ENCODE results near the gene ERCC2. TPM values are rescaled to one million over a fixed set of nuclear protein-coding genes. Genes with fewer than 3 reads are reported as not detected.

The ERCC2 gene
- total RNA-seq, 2 experiments from 2014 or later: 20.0 to 28.2 TPM

- no peak for DNase-seq
- Mint-ChIP-seq H3K4me1 (peaks cover 4% of the 10 kb centered on the region), H3K9me3 (no peaks in the 10 kb centered on the region), H3K27ac (no peak overlapping the region), H3K27me3 (no peaks in the 10 kb centered on the region), H3K36me3 (peaks cover 12% of the 10 kb centered on the region), H3K4me3 (no peak overlapping the region)
- ATAC-seq (ENCODE audit: low read depth): no peak
- POLR2A ChIA-PET: no interaction called here
Measured at GRCh38 chr19:45356760-45357444, 13.5 kb downstream of the ERCC2 start.

GRCh38 chr19:45355910-45356309 lies 14.5 kb downstream of the ERCC2 start:
- no peak overlapping the region for H3K4me3 Mint-ChIP-seq
- H3K27me3 Mint-ChIP-seq: no peaks in the 10 kb centered on the region
- peaks cover 7% of the 10 kb centered on the region for H3K36me3 Mint-ChIP-seq
- no peak for DNase-seq
- H3K4me1 Mint-ChIP-seq: peaks cover 4% of the 10 kb centered on the region
- no peak for ATAC-seq (ENCODE audit: low read depth)
- no peaks in the 10 kb centered on the region for H3K9me3 Mint-ChIP-seq
- H3K27ac Mint-ChIP-seq: no peak overlapping the region
- POLR2A ChIA-PET: no interaction called here

GRCh38 chr19:45355402-45355801 lies 15.0 kb downstream of the ERCC2 start:
- ATAC-seq (ENCODE audit: low read depth): no peak
- H3K36me3 Mint-ChIP-seq: peaks cover 7% of the 10 kb centered on the region

GRCh38 chr19:45354241-45354842 lies 16.0 kb downstream of the ERCC2 start:
- Mint-ChIP-seq H3K9me3 (no peaks in the 10 kb centered on the region), H3K27me3 (no peaks in the 10 kb centered on the region), H3K27ac (no peak overlapping the region), H3K4me1 (peaks cover 1% of the 10 kb centered on the region), H3K4me3 (no peak overlapping the region), H3K36me3 (peaks cover 7% of the 10 kb centered on the region)
- POLR2A ChIA-PET: no interaction called here
- DNase-seq (no peak), ATAC-seq (ENCODE audit: low read depth) (no peak)

More at GRCh38 chr19:45355402-45355801, 15.0 kb downstream of the ERCC2 start:
- Mint-ChIP-seq H3K4me3 (no peak overlapping the region), H3K27me3 (no peaks in the 10 kb centered on the region), H3K9me3 (no peaks in the 10 kb centered on the region), H3K27ac (no peak overlapping the region), H3K4me1 (peaks cover 4% of the 10 kb centered on the region)
- no peak for DNase-seq
- POLR2A ChIA-PET: no interaction called here

GRCh38 chr19:45352914-45353796 lies 17.2 kb downstream of the ERCC2 start:
- no peak for ATAC-seq (ENCODE audit: low read depth)
- no peaks in the 10 kb centered on the region for H3K27me3 Mint-ChIP-seq
- POLR2A ChIA-PET: no interaction called here
- peaks cover 1% of the 10 kb centered on the region for H3K4me1 Mint-ChIP-seq
- H3K9me3 Mint-ChIP-seq: no peaks in the 10 kb centered on the region
- no peak overlapping the region for H3K4me3 Mint-ChIP-seq
- DNase-seq: no peak
- H3K36me3 Mint-ChIP-seq: peaks cover 9% of the 10 kb centered on the region
- no peak overlapping the region for H3K27ac Mint-ChIP-seq

GRCh38 chr19:45352471-45352870 lies 17.9 kb downstream of the ERCC2 start:
- no peak overlapping the region for H3K4me3 Mint-ChIP-seq
- H3K4me1 Mint-ChIP-seq: peaks cover 1% of the 10 kb centered on the region
- no peaks in the 10 kb centered on the region for H3K27me3 Mint-ChIP-seq
- H3K27ac Mint-ChIP-seq: no peak overlapping the region
- POLR2A ChIA-PET: no interaction called here
- no peak for DNase-seq
- H3K36me3 Mint-ChIP-seq: peaks cover 9% of the 10 kb centered on the region
- no peaks in the 10 kb centered on the region for H3K9me3 Mint-ChIP-seq
- ATAC-seq (ENCODE audit: low read depth): no peak

GRCh38 chr19:45352062-45352461 lies 18.3 kb downstream of the ERCC2 start:
- H3K4me3 Mint-ChIP-seq: no peak overlapping the region
- H3K27ac Mint-ChIP-seq: no peak overlapping the region
- ATAC-seq (ENCODE audit: low read depth) (no peak), DNase-seq (no peak)
- POLR2A ChIA-PET: no interaction called here
- H3K9me3 Mint-ChIP-seq: no peaks in the 10 kb centered on the region
- H3K27me3 Mint-ChIP-seq: no peaks in the 10 kb centered on the region
- H3K36me3 Mint-ChIP-seq: peaks cover 9% of the 10 kb centered on the region
- H3K4me1 Mint-ChIP-seq: peaks cover 1% of the 10 kb centered on the region

GRCh38 chr19:45351401-45351952 lies 18.9 kb downstream of the ERCC2 start:
- Mint-ChIP-seq H3K27me3 (no peaks in the 10 kb centered on the region), H3K9me3 (no peaks in the 10 kb centered on the region), H3K36me3 (peaks cover 9% of the 10 kb centered on the region), H3K4me3 (no peak overlapping the region), H3K4me1 (peaks cover 1% of the 10 kb centered on the region), H3K27ac (no peak overlapping the region)
- POLR2A ChIA-PET: no interaction called here
- ATAC-seq (ENCODE audit: low read depth) (no peak), DNase-seq (no peak)

- Mint-ChIP-seq H3K4me3 (no peak overlapping the region), H3K27me3 (peaks cover 6% of the 10 kb centered on the region), H3K36me3 (peaks cover 6% of the 10 kb centered on the region), H3K4me1 (peaks cover 1% of the 10 kb centered on the region), H3K9me3 (no peaks in the 10 kb centered on the region), H3K27ac (no peak overlapping the region)
- DNase-seq (no peak), ATAC-seq (ENCODE audit: low read depth) (no peak)
- POLR2A ChIA-PET: no interaction called here
Measured at GRCh38 chr19:45350477-45351058, 19.8 kb downstream of the ERCC2 start.

- Mint-ChIP-seq H3K27ac (no peak overlapping the region), H3K4me1 (peaks cover under 1% of the 10 kb centered on the region)
- POLR2A ChIA-PET: no interaction called here
Measured at GRCh38 chr19:45349430-45349941, 20.9 kb downstream of the ERCC2 start.

GRCh38 chr19:45349126-45349415 lies 21.3 kb downstream of the ERCC2 start:
- H3K27ac Mint-ChIP-seq: no peak overlapping the region
- no peak for DNase-seq
- POLR2A ChIA-PET: no interaction called here
- H3K4me3 Mint-ChIP-seq: no peak overlapping the region
- no peak for ATAC-seq (ENCODE audit: low read depth)
- no peaks in the 10 kb centered on the region for H3K4me1 Mint-ChIP-seq
- peaks cover 12% of the 10 kb centered on the region for H3K27me3 Mint-ChIP-seq
- H3K9me3 Mint-ChIP-seq: no peaks in the 10 kb centered on the region
- H3K36me3 Mint-ChIP-seq: peaks cover 2% of the 10 kb centered on the region

More at GRCh38 chr19:45349430-45349941, 20.9 kb downstream of the ERCC2 start:
- Mint-ChIP-seq H3K9me3 (no peaks in the 10 kb centered on the region), H3K36me3 (peaks cover 2% of the 10 kb centered on the region), H3K4me3 (no peak overlapping the region), H3K27me3 (peaks cover 10% of the 10 kb centered on the region)
- ATAC-seq (ENCODE audit: low read depth) (no peak), DNase-seq (no peak)

GRCh38 chr19:45348367-45349125 lies 21.8 kb downstream of the ERCC2 start:
- H3K4me3 Mint-ChIP-seq: no peak overlapping the region
- peaks cover 2% of the 10 kb centered on the region for H3K36me3 Mint-ChIP-seq
- POLR2A ChIA-PET: no interaction called here
- no peaks in the 10 kb centered on the region for H3K9me3 Mint-ChIP-seq
- DNase-seq: no peak
- H3K4me1 Mint-ChIP-seq: no peaks in the 10 kb centered on the region
- no peak overlapping the region for H3K27ac Mint-ChIP-seq
- H3K27me3 Mint-ChIP-seq: peaks cover 12% of the 10 kb centered on the region
- ATAC-seq (ENCODE audit: low read depth): no peak

Measured in activated naive CD8-positive, alpha-beta T cell treated with anti-CD3 and anti-CD28 coated beads, Interleukin-2, amount 10 ng/mL, durations not matched to agents 7 days and 5 days (primary cell).